ENCODE results near the gene TTN. TPM values are rescaled to one million over a fixed set of nuclear protein-coding genes. Genes with fewer than 3 reads are reported as not detected.

Gene TTN
- total RNA-seq, 1 donor from 2014 or later, result 3.8 TPM

DNA sequence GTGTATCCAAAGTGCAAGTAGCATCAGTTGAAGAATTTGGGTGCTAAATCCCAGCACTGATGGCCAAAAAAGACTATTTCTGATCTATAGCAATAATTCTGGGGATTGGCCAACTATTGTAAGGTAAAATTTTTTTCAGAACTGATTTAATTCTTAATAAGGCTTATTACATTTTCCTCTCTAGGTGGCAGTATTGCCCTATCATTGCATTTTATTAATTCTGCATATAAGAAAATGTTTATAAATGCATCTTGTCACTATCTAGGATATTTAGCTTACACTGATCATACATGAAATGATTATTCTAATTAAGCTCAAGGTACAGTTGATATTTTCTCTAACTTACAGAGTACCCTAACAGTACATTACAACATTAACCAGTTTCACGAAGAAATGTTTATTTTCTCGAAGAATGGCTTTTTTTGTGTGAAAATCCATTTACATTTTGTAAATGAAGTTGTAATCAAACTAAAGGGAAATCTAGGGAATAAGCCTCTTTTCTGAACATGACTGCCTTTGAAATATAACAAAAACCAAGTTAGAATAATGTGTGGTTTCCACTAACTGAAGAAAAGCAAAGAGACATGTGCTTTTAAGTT, 11.0 kb downstream of the TTN start:
- Mint-ChIP-seq H3K4me1 (ENCODE audit: unreplicated experiment) (peaks cover 3% of the 10 kb centered on the region), H3K9me3 (ENCODE audit: unreplicated experiment) (no peaks in the 10 kb centered on the region), H3K27ac (ENCODE audit: unreplicated experiment) (no peak overlapping the region), H3K4me3 (ENCODE audit: unreplicated experiment) (no peak overlapping the region), H3K36me3 (ENCODE audit: low read depth, unreplicated experiment) (no peaks in the 10 kb centered on the region), H3K27me3 (ENCODE audit: unreplicated experiment) (peaks cover 1% of the 10 kb centered on the region)
- TF ChIP-seq, protein P1, sequence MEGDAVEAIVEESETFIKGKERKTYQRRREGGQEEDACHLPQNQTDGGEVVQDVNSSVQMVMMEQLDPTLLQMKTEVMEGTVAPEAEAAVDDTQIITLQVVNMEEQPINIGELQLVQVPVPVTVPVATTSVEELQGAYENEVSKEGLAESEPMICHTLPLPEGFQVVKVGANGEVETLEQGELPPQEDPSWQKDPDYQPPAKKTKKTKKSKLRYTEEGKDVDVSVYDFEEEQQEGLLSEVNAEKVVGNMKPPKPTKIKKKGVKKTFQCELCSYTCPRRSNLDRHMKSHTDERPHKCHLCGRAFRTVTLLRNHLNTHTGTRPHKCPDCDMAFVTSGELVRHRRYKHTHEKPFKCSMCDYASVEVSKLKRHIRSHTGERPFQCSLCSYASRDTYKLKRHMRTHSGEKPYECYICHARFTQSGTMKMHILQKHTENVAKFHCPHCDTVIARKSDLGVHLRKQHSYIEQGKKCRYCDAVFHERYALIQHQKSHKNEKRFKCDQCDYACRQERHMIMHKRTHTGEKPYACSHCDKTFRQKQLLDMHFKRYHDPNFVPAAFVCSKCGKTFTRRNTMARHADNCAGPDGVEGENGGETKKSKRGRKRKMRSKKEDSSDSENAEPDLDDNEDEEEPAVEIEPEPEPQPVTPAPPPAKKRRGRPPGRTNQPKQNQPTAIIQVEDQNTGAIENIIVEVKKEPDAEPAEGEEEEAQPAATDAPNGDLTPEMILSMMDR (IDR thresholded peaks at IDR 0.05; ENCODE audit: unreplicated experiment), result peak; percentile 64
- DNase-seq (ENCODE audit: low spot score), result no peak

DNA sequence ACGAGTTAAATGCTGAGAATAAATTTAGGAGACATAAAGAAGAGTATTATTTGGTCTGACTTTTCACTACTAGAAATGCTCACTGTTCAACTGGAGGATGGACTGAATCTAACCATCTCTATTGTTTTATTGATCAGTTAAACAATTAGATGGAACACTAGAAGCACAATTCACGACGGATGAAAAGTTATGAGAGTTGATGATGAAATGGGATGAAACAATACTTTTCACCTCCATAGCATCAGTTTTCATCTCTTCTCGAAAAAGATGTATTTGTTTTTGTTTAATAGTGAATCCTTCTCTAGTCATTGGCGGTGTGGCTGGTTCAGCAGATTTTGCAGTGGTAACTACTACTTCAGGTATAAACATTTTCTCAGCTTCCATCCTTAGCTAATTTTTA, 19.3 kb downstream of the TTN start:
- no peak overlapping the region for H3K4me3 Mint-ChIP-seq (ENCODE audit: unreplicated experiment)
- DNase-seq (ENCODE audit: low spot score), result no peak
- H3K4me1 Mint-ChIP-seq (ENCODE audit: unreplicated experiment), result no peaks in the 10 kb centered on the region
- TF ChIP-seq, protein P1 (IDR thresholded peaks at IDR 0.05; ENCODE audit: unreplicated experiment), result no peak
- H3K27me3 Mint-ChIP-seq (ENCODE audit: unreplicated experiment), result no peaks in the 10 kb centered on the region
- H3K27ac Mint-ChIP-seq (ENCODE audit: unreplicated experiment), result no peak overlapping the region
- no peaks in the 10 kb centered on the region for H3K9me3 Mint-ChIP-seq (ENCODE audit: unreplicated experiment)
- no peaks in the 10 kb centered on the region for H3K36me3 Mint-ChIP-seq (ENCODE audit: low read depth, unreplicated experiment)

DNA sequence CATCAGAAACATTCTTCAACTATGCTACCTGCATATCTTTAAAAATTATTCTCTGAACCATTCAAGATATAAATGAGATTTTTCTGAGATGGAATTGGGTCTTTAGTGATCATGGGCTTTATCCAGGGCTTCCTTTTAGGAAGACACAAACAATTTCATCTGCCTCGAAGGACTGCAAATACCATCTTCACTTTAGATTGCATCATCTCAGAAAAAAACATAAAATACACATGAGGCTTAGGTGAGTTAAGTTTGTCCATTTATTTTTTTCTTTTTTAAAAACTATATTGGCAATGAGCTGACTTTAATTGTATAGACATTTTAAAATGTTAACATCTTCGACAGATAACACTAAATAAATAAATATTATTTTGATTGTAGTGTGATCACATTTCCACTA, 20.1 kb downstream of the TTN start:
- Mint-ChIP-seq H3K4me1 (ENCODE audit: unreplicated experiment) (no peaks in the 10 kb centered on the region), H3K27me3 (ENCODE audit: unreplicated experiment) (no peaks in the 10 kb centered on the region), H3K36me3 (ENCODE audit: low read depth, unreplicated experiment) (no peaks in the 10 kb centered on the region), H3K9me3 (ENCODE audit: unreplicated experiment) (no peaks in the 10 kb centered on the region), H3K27ac (ENCODE audit: unreplicated experiment) (no peak overlapping the region), H3K4me3 (ENCODE audit: unreplicated experiment) (no peak overlapping the region)
- TF ChIP-seq, protein P1 (IDR thresholded peaks at IDR 0.05; ENCODE audit: unreplicated experiment), result no peak
- no peak for DNase-seq (ENCODE audit: low spot score)

DNA sequence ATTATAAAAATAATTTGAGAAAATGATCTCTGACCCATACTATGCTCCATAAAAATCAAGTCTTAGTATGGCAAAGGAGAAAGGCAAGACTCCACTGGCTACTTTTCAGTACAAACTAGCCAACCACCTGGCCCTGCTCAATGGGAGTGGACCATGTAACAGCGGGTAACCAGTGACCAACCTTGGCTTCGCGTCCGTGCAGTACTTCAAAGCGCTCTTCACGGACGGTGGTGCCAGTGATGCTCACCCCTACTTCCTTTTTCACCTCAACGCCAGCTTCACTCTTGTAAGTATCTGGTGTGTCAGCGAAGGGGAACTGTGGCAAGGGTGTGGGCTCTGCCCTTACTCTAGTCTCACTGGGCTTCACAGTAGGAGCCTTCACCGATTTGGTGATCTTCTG, 23.3 kb downstream of the TTN start:
- Mint-ChIP-seq H3K36me3 (ENCODE audit: low read depth, unreplicated experiment) (no peaks in the 10 kb centered on the region), H3K27me3 (ENCODE audit: unreplicated experiment) (no peaks in the 10 kb centered on the region), H3K27ac (ENCODE audit: unreplicated experiment) (no peak overlapping the region), H3K4me1 (ENCODE audit: unreplicated experiment) (no peaks in the 10 kb centered on the region), H3K4me3 (ENCODE audit: unreplicated experiment) (no peak overlapping the region), H3K9me3 (ENCODE audit: unreplicated experiment) (no peaks in the 10 kb centered on the region)
- TF ChIP-seq, protein P1 (IDR thresholded peaks at IDR 0.05; ENCODE audit: unreplicated experiment), result no peak
- no peak for DNase-seq (ENCODE audit: low spot score)

DNA sequence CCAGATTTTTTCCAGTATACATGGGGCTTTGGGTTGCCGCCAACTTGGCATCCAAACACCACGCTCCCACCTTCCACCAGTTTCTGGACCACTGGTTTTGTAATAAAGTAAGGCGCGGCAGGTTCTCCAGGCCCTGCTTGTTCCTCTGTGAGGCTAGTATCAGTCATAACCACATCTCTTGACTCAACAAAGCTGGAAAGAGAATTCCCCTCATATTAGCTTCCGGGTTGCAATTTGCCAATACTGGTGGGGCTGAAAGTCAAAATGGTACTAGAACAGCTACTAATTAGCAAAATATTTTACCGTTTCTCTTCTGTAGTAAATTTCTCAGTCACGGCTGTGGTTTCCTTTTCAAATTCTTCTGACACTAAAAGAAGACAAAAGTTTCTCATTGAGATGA, 25.0 kb downstream of the TTN start:
- DNase-seq (ENCODE audit: low spot score), result no peak
- no peak overlapping the region for H3K27ac Mint-ChIP-seq (ENCODE audit: unreplicated experiment)
- no peaks in the 10 kb centered on the region for H3K27me3 Mint-ChIP-seq (ENCODE audit: unreplicated experiment)
- no peaks in the 10 kb centered on the region for H3K9me3 Mint-ChIP-seq (ENCODE audit: unreplicated experiment)
- H3K4me3 Mint-ChIP-seq (ENCODE audit: unreplicated experiment), result no peak overlapping the region
- no peaks in the 10 kb centered on the region for H3K4me1 Mint-ChIP-seq (ENCODE audit: unreplicated experiment)
- no peaks in the 10 kb centered on the region for H3K36me3 Mint-ChIP-seq (ENCODE audit: low read depth, unreplicated experiment)
- TF ChIP-seq, protein P1 (IDR thresholded peaks at IDR 0.05; ENCODE audit: unreplicated experiment), result no peak
